Measurements from ENCODE around the gene VWF.
"Not testable (repeated sequence)": the region's sequence is repeated elsewhere in the genome, so short reads cannot be mapped to it uniquely, and the experiment has no call there.

VWF gene

GRCh38 chr12:6032726-6033125 lies 91.7 kb downstream of the VWF start:
- no peak for DNase-seq (ENCODE audit: low spot score)

- DNase-seq (ENCODE audit: low spot score): no peak
Measured at GRCh38 chr12:6031001-6031400, 93.5 kb downstream of the VWF start.

- no peak for DNase-seq (ENCODE audit: low spot score)
Measured at GRCh38 chr12:6030081-6030480, 94.4 kb downstream of the VWF start.

- no peak for DNase-seq (ENCODE audit: low spot score)
Measured at GRCh38 chr12:6029401-6029800, 95.1 kb downstream of the VWF start.

- no peak for DNase-seq (ENCODE audit: low spot score)
Measured at GRCh38 chr12:6026998-6027397, 97.5 kb downstream of the VWF start.

GRCh38 chr12:6025703-6026298 lies 98.7 kb downstream of the VWF start:
- not testable (repeated sequence) for DNase-seq (ENCODE audit: low spot score)

- DNase-seq (ENCODE audit: low spot score): not testable (repeated sequence)
Measured at GRCh38 chr12:6024066-6024465, 100.4 kb downstream of the VWF start.

- no peak for DNase-seq (ENCODE audit: low spot score)
Measured at GRCh38 chr12:6020930-6021329, 103.5 kb downstream of the VWF start.

- not testable (repeated sequence) for DNase-seq (ENCODE audit: low spot score)
Measured at GRCh38 chr12:6020511-6020910, 104.0 kb downstream of the VWF start.

- not testable (repeated sequence) for DNase-seq (ENCODE audit: low spot score)
Measured at GRCh38 chr12:6019256-6019655, 105.2 kb downstream of the VWF start.

- no peak for DNase-seq (ENCODE audit: low spot score)
Measured at GRCh38 chr12:6018265-6018664, 106.2 kb downstream of the VWF start.

- no peak for DNase-seq (ENCODE audit: low spot score)
Measured at GRCh38 chr12:6016756-6017155, 107.7 kb downstream of the VWF start.

- DNase-seq (ENCODE audit: low spot score): not testable (repeated sequence)
Measured at GRCh38 chr12:6016004-6016403, 108.5 kb downstream of the VWF start.

- not testable (repeated sequence) for DNase-seq (ENCODE audit: low spot score)
Measured at GRCh38 chr12:6015271-6015670, 109.2 kb downstream of the VWF start.

- DNase-seq (ENCODE audit: low spot score): not testable (repeated sequence)
Measured at GRCh38 chr12:6010631-6011350, 113.7 kb downstream of the VWF start.

- DNase-seq (ENCODE audit: low spot score): no peak
Measured at GRCh38 chr12:5997260-5997659, 127.2 kb downstream of the VWF start.

GRCh38 chr12:5996459-5996858 lies 128.0 kb downstream of the VWF start:
- no peak for DNase-seq (ENCODE audit: low spot score)

GRCh38 chr12:5989621-5990020 lies 134.8 kb downstream of the VWF start:
- no peak for DNase-seq (ENCODE audit: low spot score)

- peak; percentile 77 for DNase-seq (ENCODE audit: low spot score)
Measured at GRCh38 chr12:5988659-5989116, 135.8 kb downstream of the VWF start.

GRCh38 chr12:5988088-5988487 lies 136.4 kb downstream of the VWF start:
- DNase-seq (ENCODE audit: low spot score): no peak

GRCh38 chr12:5987573-5987972 lies 136.9 kb downstream of the VWF start:
- no peak for DNase-seq (ENCODE audit: low spot score)

- DNase-seq (ENCODE audit: low spot score): no peak
Measured at GRCh38 chr12:5985471-5985870, 139.0 kb downstream of the VWF start.

- no peak for DNase-seq (ENCODE audit: low spot score)
Measured at GRCh38 chr12:5984873-5985272, 139.6 kb downstream of the VWF start.

GRCh38 chr12:5982106-5982505 lies 142.4 kb downstream of the VWF start:
- DNase-seq (ENCODE audit: low spot score): no peak

Measured in HuH-7 (cell line).